ENCODE data around the gene MICAL2. TPM values are rescaled to one million over a fixed set of nuclear protein-coding genes. Genes with fewer than 3 reads are reported as not detected.

The MICAL2 gene
- total and polyA plus RNA-seq, 2 donors (not counting 1 experiment from before 2014, with no cell fraction given), result 0.32 to 0.40 TPM

DNA sequence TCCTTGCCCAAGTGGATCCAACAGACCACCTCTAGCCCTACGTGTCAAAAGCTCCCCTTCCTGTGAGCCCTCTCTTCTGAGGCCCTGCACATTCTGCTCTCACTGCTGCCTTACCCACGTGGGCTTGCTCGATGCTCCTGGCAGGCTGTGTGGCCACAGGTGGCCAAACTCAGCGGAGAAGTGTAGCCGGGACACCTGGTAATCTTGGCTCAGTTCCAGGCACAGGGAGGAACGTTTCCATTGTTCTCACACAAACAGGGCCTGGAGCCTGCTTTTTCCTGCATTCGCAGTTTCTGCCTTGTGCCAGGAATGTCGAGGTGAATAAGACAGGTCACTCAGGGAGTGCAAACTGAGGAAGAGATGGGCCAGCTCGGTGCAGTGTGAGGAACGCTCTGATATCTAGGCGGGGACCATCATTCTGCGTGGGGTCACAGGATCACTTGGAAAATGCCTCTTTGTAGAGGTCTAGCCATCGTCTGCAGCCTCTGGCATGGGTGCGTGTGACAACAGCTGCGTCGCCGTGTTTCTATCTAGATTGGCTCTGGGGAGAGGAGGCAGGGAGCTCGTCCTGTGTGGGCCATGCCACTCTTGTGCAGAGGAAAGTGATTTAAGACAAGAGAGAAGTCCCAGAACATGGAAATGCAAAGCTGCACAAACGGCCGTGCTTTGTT is 139.3 kb downstream of the MICAL2 start:
- 70% methylated on average over 20 of the region's 20 CpGs for WGBS (ENCODE audit: insufficient coverage)
- no peak for ATAC-seq (ENCODE audit: low read depth)

More for the DNA sequence above, 139.3 kb downstream of the MICAL2 start:
- intact Hi-C loops (cut with micrococcal nuclease), result no loop called here
- Mint-ChIP-seq H3K27me3 (peaks cover 3% of the 10 kb centered on the region), H3K27ac (no peak overlapping the region), H3K9me3 (ENCODE audit: insufficient read depth) (no peaks in the 10 kb centered on the region), H3K4me1 (no peaks in the 10 kb centered on the region), H3K4me3 (no peak overlapping the region)
- no peaks in the 10 kb centered on the region for H4K20me1 ChIP-seq (ENCODE audit: control insufficient read depth, insufficient read depth, low read length, poor library complexity, severe bottlenecking)
- no peaks in the 10 kb centered on the region for H3K79me2 ChIP-seq (ENCODE audit: control insufficient read depth, insufficient read depth, low read length)
- CTCF ChIA-PET, result no interaction called here
- DNase-seq, result no peak
- H2AFZ ChIP-seq (ENCODE audit: insufficient read depth, low read depth, low read length, poor library complexity, severe bottlenecking), result no peak overlapping the region
- H3K27ac ChIP-seq (ENCODE audit: low read length in 2 of 2), result no peak overlapping the region
- no peak overlapping the region for H3K9ac ChIP-seq (ENCODE audit: low read length)
- no peaks in the 10 kb centered on the region for H3K27me3 ChIP-seq (replicated peaks in 1 of 4; ENCODE audit: control extremely low read depth in 1 of 4, control insufficient read depth in 3 of 4, insufficient read depth in 4 of 4, low read length in 3 of 4)
- TF ChIP-seq EZH2 (IDR thresholded peaks at IDR 0.05; ENCODE audit: borderline replicate concordance, insufficient read depth, low read depth, low read length, poor library complexity, severe bottlenecking), result no peak
- TF ChIP-seq, protein P1, sequence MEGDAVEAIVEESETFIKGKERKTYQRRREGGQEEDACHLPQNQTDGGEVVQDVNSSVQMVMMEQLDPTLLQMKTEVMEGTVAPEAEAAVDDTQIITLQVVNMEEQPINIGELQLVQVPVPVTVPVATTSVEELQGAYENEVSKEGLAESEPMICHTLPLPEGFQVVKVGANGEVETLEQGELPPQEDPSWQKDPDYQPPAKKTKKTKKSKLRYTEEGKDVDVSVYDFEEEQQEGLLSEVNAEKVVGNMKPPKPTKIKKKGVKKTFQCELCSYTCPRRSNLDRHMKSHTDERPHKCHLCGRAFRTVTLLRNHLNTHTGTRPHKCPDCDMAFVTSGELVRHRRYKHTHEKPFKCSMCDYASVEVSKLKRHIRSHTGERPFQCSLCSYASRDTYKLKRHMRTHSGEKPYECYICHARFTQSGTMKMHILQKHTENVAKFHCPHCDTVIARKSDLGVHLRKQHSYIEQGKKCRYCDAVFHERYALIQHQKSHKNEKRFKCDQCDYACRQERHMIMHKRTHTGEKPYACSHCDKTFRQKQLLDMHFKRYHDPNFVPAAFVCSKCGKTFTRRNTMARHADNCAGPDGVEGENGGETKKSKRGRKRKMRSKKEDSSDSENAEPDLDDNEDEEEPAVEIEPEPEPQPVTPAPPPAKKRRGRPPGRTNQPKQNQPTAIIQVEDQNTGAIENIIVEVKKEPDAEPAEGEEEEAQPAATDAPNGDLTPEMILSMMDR (IDR thresholded peaks at IDR 0.05), result no peak
- no peaks in the 10 kb centered on the region for H3K9me3 ChIP-seq (ENCODE audit: control extremely low read depth in 1 of 3, control insufficient read depth in 2 of 3, insufficient read depth in 1 of 3, low read length in 2 of 3)
- no peak overlapping the region for H3K4me2 ChIP-seq (replicated peaks; ENCODE audit: low read depth, low read length, poor library complexity, severe bottlenecking)
- no peaks in the 10 kb centered on the region for H3K4me1 ChIP-seq (ENCODE audit: control insufficient read depth in 2 of 2, insufficient read depth in 2 of 2, low read length in 2 of 2)
- POLR2A ChIA-PET, result no interaction called here
- H3K36me3 ChIP-seq (replicated peaks in 1 of 2; ENCODE audit: control extremely low read depth in 1 of 2, control insufficient read depth in 1 of 2, extremely low read depth in 1 of 2, insufficient read depth in 2 of 2, low read length in 1 of 2), result no peaks in the 10 kb centered on the region
- no peak overlapping the region for H3K4me3 ChIP-seq (ENCODE audit: control extremely low read depth in 1 of 5, extremely low read depth in 1 of 5, insufficient read depth in 1 of 5, low read depth in 2 of 5, low read length in 4 of 5)

Measured in B cell (primary cell).